Transverse colon (tissue), 4 donors: ENCODE data around the gene KRT4.

Experiments used
- CTCF ChIP-seq, 5 experiments: fragments of 200-600 bp in 3 of 5; fragments of 450-650 bp in 2 of 5; sonication (generic) in 3 of 5; IDR thresholded peaks; 1 replicate in 2 of 5; 2 replicates in 3 of 5; pipeline ENCODE4 v1.5.1; 2016 to 2017; ENCODE audit warnings: antibody characterized with exemption in 5 of 5, inconsistent platforms in 3 of 5, mild to moderate bottlenecking in 2 of 5, moderate library complexity in 1 of 5
- POLR2AphosphoS5 ChIP-seq, 3 donors: sonication (generic); formaldehyde crosslinking; IDR thresholded peaks; one replicate each; pipeline ENCODE4 v1.6.1; 2016; ENCODE audit warnings: antibody characterized with exemption in 3 of 3

DNA sequence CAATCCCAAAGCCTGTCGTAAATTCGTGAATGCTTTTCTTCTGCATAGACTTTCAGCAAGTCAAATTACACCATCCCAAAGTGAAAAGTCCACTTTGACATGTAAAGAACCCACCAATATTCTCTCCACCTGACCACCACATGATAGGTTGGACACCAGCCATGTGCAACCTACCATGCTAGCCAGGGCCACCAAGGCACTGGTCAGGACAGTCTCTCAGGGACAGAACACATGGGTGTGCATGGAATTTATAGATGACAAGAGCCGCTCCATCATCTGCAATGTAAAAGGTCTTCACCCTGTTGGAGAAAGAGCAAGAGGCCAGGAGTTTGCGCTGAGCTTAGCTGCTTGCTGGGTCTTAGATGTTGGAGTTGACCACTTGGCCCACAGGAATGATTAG is 31.4 kb downstream of the KRT4 start:
- no peak for TF ChIP-seq CTCF (IDR thresholded peaks at IDR 0.05)
- TF ChIP-seq POLR2AphosphoS5 (IDR thresholded peaks at IDR 0.05), result no peak
